ENCODE results near the gene PCDHB8. TPM values are rescaled to one million over a fixed set of nuclear protein-coding genes. Genes with fewer than 3 reads are reported as not detected.
"Not testable (repeated sequence)": the region's sequence is repeated elsewhere in the genome, so short reads cannot be mapped to it uniquely, and the experiment has no call there.

Gene PCDHB8
- total RNA-seq, 1 donor from 2014 or later = 2.1 TPM

DNA sequence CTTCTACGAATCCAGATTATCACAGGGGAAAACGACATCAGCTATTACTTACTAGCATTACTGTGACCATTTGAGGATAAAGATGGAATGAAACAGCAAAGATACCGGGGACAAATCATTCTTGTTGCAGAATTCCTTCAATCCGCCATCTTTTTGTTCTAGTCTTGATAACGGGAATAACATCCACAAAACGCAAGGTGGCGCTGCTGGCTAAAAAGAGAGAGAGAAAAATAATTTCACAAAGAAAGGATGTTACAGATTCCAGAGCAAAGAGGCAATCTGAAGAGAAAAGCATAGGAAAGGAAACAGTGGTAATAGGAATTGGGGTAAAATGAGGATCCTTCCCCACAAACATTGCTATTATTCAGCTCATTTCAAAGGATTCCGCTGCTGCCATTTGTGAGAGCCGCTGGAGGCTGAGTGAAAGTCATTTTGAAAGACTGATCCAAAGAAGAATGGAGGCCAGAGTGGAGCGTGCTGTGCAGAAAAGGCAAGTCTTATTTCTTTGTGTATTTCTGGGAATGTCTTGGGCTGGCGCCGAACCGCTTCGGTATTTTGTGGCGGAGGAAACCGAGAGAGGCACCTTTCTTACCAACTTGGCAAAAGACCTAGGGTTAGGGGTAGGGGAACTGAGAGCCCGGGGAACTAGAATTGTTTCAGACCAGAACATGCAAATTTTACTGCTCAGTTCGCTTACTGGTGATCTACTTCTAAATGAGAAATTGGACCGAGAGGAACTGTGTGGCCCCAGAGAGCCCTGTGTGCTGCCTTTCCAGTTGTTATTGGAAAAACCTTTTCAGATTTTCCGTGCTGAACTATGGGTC, 5.0 kb upstream of the PCDHB8 start, which contains the start of gene PCDHB7:
Gene PCDHB7, plus strand, starts transcription at position 264 of the 824 bp plus-strand sequence. Its CDS starts 192 bp downstream, at position 456.
- H3K9me3 ChIP-seq (replicated peaks) = peaks cover 58% of the 10 kb centered on the region
- intact Hi-C loops (cut with micrococcal nuclease) = no loop called here
- DNase-seq = no peak
- no peaks in the 10 kb centered on the region for H3K4me1 ChIP-seq
- TF ChIP-seq, protein P1, sequence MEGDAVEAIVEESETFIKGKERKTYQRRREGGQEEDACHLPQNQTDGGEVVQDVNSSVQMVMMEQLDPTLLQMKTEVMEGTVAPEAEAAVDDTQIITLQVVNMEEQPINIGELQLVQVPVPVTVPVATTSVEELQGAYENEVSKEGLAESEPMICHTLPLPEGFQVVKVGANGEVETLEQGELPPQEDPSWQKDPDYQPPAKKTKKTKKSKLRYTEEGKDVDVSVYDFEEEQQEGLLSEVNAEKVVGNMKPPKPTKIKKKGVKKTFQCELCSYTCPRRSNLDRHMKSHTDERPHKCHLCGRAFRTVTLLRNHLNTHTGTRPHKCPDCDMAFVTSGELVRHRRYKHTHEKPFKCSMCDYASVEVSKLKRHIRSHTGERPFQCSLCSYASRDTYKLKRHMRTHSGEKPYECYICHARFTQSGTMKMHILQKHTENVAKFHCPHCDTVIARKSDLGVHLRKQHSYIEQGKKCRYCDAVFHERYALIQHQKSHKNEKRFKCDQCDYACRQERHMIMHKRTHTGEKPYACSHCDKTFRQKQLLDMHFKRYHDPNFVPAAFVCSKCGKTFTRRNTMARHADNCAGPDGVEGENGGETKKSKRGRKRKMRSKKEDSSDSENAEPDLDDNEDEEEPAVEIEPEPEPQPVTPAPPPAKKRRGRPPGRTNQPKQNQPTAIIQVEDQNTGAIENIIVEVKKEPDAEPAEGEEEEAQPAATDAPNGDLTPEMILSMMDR (IDR thresholded peaks at IDR 0.05; ENCODE audit: borderline replicate concordance) = peak; percentile 56
- peaks cover 76% of the 10 kb centered on the region for H3K27me3 ChIP-seq (ENCODE audit: low read depth)
- H3K36me3 ChIP-seq = peaks cover 8% of the 10 kb centered on the region
- peak within 1 kb of the TSS; percentile 46 for H3K4me3 ChIP-seq
- no peak within 1 kb of the TSS for H3K27ac ChIP-seq (replicated peaks)

- H3K27me3 ChIP-seq (ENCODE audit: low read depth) = peaks cover 77% of the 10 kb centered on the region
- H3K4me3 ChIP-seq; DNase-seq; intact Hi-C loops (cut with micrococcal nuclease); H3K36me3 ChIP-seq; H3K4me1 ChIP-seq; H3K27ac ChIP-seq (replicated peaks): not testable (repeated sequence)
- peaks cover 72% of the 10 kb centered on the region for H3K9me3 ChIP-seq (replicated peaks)
Observed at GRCh38 chr5:141174291-141175104, 3.1 kb upstream of the PCDHB8 start.

GRCh38 chr5:141175933-141176332, 1.7 kb upstream of the PCDHB8 start:
- intact Hi-C loops (cut with micrococcal nuclease) = no loop called here
- Histone ChIP-seq H3K27ac (replicated peaks) (no peak overlapping the region), H3K9me3 (replicated peaks) (peaks cover 85% of the 10 kb centered on the region), H3K27me3 (ENCODE audit: low read depth) (peaks cover 78% of the 10 kb centered on the region), H3K36me3 (peaks cover 8% of the 10 kb centered on the region), H3K4me1 (no peaks in the 10 kb centered on the region), H3K4me3 (no peak overlapping the region)
- no peak for DNase-seq
- TF ChIP-seq, protein P1 (IDR thresholded peaks at IDR 0.05; ENCODE audit: borderline replicate concordance) = no peak

GRCh38 chr5:141179371-141179770, 1.8 kb downstream of the PCDHB8 start:
- H3K36me3 ChIP-seq = peaks cover 13% of the 10 kb centered on the region
- H3K27ac ChIP-seq (replicated peaks); H3K4me3 ChIP-seq; H3K4me1 ChIP-seq; intact Hi-C loops (cut with micrococcal nuclease); DNase-seq: not testable (repeated sequence)
- peaks cover 67% of the 10 kb centered on the region for H3K27me3 ChIP-seq (ENCODE audit: low read depth)
- H3K9me3 ChIP-seq (replicated peaks) = peaks cover 89% of the 10 kb centered on the region

DNA sequence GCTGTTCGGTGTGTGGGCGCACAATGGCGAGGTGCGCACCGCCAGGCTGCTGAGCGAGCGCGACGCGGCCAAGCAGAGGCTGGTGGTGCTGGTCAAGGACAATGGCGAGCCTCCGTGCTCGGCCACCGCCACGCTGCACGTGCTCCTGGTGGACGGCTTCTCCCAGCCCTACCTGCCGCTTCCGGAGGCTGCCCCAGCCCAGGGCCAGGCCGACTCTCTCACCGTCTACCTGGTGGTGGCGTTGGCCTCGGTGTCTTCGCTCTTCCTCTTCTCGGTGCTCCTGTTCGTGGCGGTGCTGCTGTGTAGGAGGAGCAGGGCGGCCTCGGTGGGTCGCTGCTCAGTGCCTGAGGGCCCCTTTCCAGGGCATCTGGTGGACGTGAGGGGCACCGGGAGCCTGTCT, 2.3 kb downstream of the PCDHB8 start:
- H3K4me1 ChIP-seq; intact Hi-C loops (cut with micrococcal nuclease); H3K4me3 ChIP-seq; H3K27ac ChIP-seq (replicated peaks); DNase-seq: not testable (repeated sequence)
- H3K27me3 ChIP-seq (ENCODE audit: low read depth) = peaks cover 67% of the 10 kb centered on the region
- peaks cover 12% of the 10 kb centered on the region for H3K36me3 ChIP-seq
- H3K9me3 ChIP-seq (replicated peaks) = peaks cover 89% of the 10 kb centered on the region

DNA sequence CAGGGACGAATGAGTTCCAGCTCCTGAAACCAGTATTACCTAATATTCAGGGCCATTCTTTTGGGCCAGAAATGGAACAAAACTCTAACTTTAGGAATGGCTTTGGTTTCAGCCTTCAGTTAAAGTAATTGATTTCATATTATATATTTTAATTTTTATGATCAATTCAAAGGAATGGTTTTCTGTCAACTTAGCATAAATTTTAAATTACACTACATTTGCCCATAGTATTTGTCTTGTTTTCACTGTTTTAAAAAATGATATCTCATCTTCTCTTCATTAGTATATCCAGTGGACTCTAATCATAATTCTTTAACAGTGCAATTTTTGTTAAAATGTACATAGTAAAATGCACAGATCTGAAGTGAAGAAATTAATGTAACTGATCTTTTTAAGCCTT, 2.7 kb downstream of the PCDHB8 start:
- H3K9me3 ChIP-seq (replicated peaks) = peaks cover 89% of the 10 kb centered on the region
- TF ChIP-seq, protein P1 (IDR thresholded peaks at IDR 0.05; ENCODE audit: borderline replicate concordance) = no peak
- H3K4me1 ChIP-seq = no peaks in the 10 kb centered on the region
- no peak overlapping the region for H3K4me3 ChIP-seq
- H3K36me3 ChIP-seq = peaks cover 15% of the 10 kb centered on the region
- intact Hi-C loops (cut with micrococcal nuclease) = no loop called here
- H3K27ac ChIP-seq (replicated peaks) = no peak overlapping the region
- peaks cover 67% of the 10 kb centered on the region for H3K27me3 ChIP-seq (ENCODE audit: low read depth)
- no peak for DNase-seq

Measured in left ventricle myocardium inferior (tissue), 1 donor.